ENCODE results near the gene RRP15.

Gene RRP15

GRCh38 chr1:218342091-218342490 lies 57.0 kb downstream of the RRP15 start:
- DNase-seq: no peak

GRCh38 chr1:218344814-218345672 lies 60.0 kb downstream of the RRP15 start, which contains the start of gene TGFB2:
TGFB2 (plus strand) TSS chr1:218345336; CDS start chr1:218346702, 1,366 bp downstream.
- DNase-seq: no peak

- DNase-seq: peak; percentile 26
Observed at GRCh38 chr1:218345673-218346390, 60.7 kb downstream of the RRP15 start.

- no peak for DNase-seq
Observed at GRCh38 chr1:218346391-218347204, 61.5 kb downstream of the RRP15 start.

- no peak for DNase-seq
Observed at GRCh38 chr1:218347336-218347722, 62.2 kb downstream of the RRP15 start.

GRCh38 chr1:218347723-218348627 lies 62.9 kb downstream of the RRP15 start:
- DNase-seq: no peak

- DNase-seq: no peak
Observed at GRCh38 chr1:218348628-218349071, 63.6 kb downstream of the RRP15 start.

- DNase-seq: no peak
Observed at GRCh38 chr1:218349348-218350034, 64.4 kb downstream of the RRP15 start.

- no peak for DNase-seq
Observed at GRCh38 chr1:218350035-218350525, 65.0 kb downstream of the RRP15 start.

GRCh38 chr1:218350801-218351266 lies 65.7 kb downstream of the RRP15 start:
- no peak for DNase-seq

GRCh38 chr1:218351391-218352074 lies 66.4 kb downstream of the RRP15 start:
- DNase-seq: peak; percentile 3

GRCh38 chr1:218352075-218352438 lies 67.0 kb downstream of the RRP15 start:
- no peak for DNase-seq

GRCh38 chr1:218353656-218354055 lies 68.6 kb downstream of the RRP15 start:
- no peak for DNase-seq

- DNase-seq: no peak
Observed at GRCh38 chr1:218355278-218355677, 70.2 kb downstream of the RRP15 start.

GRCh38 chr1:218357211-218357892 lies 72.3 kb downstream of the RRP15 start:
- DNase-seq: no peak

GRCh38 chr1:218357893-218358232 lies 72.8 kb downstream of the RRP15 start:
- no peak for DNase-seq

GRCh38 chr1:218361298-218362065 lies 76.4 kb downstream of the RRP15 start:
- DNase-seq: no peak

- DNase-seq: no peak
Observed at GRCh38 chr1:218362418-218363076, 77.5 kb downstream of the RRP15 start.

GRCh38 chr1:218363141-218363540 lies 78.0 kb downstream of the RRP15 start:
- no peak for DNase-seq

All from T-helper 9 cell (primary cell).